Stomach (tissue), 4 donors: ENCODE results near the gene NCAPD3.

Source experiments
- EP300 ChIP-seq: sonication (generic); formaldehyde crosslinking; IDR thresholded peaks from one replicate; pipeline ENCODE4 v1.6.1; 2017; ENCODE audit warnings: antibody characterized with exemption
- POLR2A ChIP-seq, 4 donors: fragments of 450-650 bp; IDR thresholded peaks; one replicate each; pipeline ENCODE4 v1.6.1; 2016; ENCODE audit warnings: antibody characterized with exemption in 4 of 4, control low read depth in 2 of 4, mild to moderate bottlenecking in 1 of 4, moderate library complexity in 1 of 4
- POLR2AphosphoS5 ChIP-seq, 3 donors: sonication (generic); formaldehyde crosslinking; IDR thresholded peaks; one replicate each; pipeline ENCODE4 v1.6.1; 2016; ENCODE audit warnings: antibody characterized with exemption in 3 of 3
- TF ChIP-seq, protein P1 (sequence below), 7 experiments: fragments of 450-650 bp in 4 of 7; fragments of 200-600 bp in 3 of 7; sonication (generic) in 3 of 7; IDR thresholded peaks; one replicate each; pipeline ENCODE4 v1.5.1; 2016 to 2019; ENCODE audit warnings: antibody characterized with exemption in 7 of 7, control low read depth in 2 of 7, mild to moderate bottlenecking in 1 of 7

DNA sequence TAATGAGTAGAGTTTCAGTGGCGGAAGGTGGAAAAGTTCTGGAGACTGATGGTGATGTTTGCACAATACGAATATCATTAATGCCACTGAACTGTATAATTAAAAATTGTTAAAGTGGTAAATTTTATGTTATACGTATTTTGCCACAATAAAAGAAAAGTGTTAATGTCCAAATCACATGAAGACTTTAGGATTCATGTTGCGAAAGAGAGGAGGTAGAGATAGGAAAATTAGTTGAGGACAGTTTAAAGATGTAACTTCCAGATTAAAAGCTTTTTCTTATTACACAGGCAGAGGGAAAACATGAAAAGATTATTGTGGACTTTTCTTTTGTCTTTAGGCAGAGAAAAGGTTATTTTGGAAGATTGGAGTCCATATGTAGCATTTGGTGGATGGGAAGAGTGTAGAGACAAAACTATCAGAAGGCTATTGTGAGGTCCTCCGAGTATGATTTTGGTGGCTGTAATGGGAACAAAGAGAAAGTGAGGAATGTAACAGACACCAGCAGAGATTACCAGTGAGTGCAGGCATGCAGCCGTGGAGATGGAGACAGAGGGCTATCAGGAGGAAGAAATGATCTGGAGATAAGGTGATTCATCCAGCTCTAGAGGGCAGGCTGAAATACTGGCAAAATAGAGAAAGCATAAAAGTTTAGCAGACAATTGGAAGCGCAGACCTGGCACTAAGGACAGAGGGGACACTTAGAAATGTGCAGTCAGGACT, 13.2 kb upstream of the NCAPD3 start:
- TF ChIP-seq, protein P1, sequence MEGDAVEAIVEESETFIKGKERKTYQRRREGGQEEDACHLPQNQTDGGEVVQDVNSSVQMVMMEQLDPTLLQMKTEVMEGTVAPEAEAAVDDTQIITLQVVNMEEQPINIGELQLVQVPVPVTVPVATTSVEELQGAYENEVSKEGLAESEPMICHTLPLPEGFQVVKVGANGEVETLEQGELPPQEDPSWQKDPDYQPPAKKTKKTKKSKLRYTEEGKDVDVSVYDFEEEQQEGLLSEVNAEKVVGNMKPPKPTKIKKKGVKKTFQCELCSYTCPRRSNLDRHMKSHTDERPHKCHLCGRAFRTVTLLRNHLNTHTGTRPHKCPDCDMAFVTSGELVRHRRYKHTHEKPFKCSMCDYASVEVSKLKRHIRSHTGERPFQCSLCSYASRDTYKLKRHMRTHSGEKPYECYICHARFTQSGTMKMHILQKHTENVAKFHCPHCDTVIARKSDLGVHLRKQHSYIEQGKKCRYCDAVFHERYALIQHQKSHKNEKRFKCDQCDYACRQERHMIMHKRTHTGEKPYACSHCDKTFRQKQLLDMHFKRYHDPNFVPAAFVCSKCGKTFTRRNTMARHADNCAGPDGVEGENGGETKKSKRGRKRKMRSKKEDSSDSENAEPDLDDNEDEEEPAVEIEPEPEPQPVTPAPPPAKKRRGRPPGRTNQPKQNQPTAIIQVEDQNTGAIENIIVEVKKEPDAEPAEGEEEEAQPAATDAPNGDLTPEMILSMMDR (IDR thresholded peaks at IDR 0.05), result no peak
- TF ChIP-seq POLR2AphosphoS5 (IDR thresholded peaks at IDR 0.05), result no peak
- TF ChIP-seq POLR2A (IDR thresholded peaks at IDR 0.05), result no peak
- TF ChIP-seq EP300, result no peak
